K562 (cell line): ENCODE measurements around the gene OR2Y1.

Experiments used
- EHMT2 ChIP-seq: fragments of 450-650 bp; IDR thresholded peaks from 2 replicates; pipeline ENCODE4 v1.6.1; 2018; ENCODE audit warnings: antibody characterized with exemption
- GMEB1 ChIP-seq: fragments of 250-450 bp; sonication (Bioruptor Pico); IDR thresholded peaks from 2 replicates; pipeline ENCODE4 v1.4.0; 2020; ENCODE audit warnings: mild to moderate bottlenecking
- MTA2 ChIP-seq: fragments of 450-650 bp; IDR thresholded peaks from 2 replicates; pipeline ENCODE4 v1.6.1; 2016; ENCODE audit warnings: low read depth
- NCOA6 ChIP-seq: fragments of 450-650 bp; IDR thresholded peaks from 2 replicates; pipeline ENCODE4 v1.6.1; 2017; ENCODE audit warnings: mild to moderate bottlenecking
- PCBP1 ChIP-seq: fragments of 200-400 bp; formaldehyde crosslinking; IDR thresholded peaks from 2 replicates; pipeline ENCODE4 v1.6.1; 2018; ENCODE audit warnings: mild to moderate bottlenecking, low read depth, low read length; ENCODE audit not compliant: poor library complexity, severe bottlenecking
- SMAD3 ChIP-seq: fragments of 450-650 bp; formaldehyde crosslinking; conservative IDR thresholded peaks from 2 replicates; pipeline ENCODE4 v1.4.0; 2020; ENCODE audit warnings: mild to moderate bottlenecking
- TF ChIP-seq, protein P1 (sequence below): fragments of 250-450 bp; sonication (Bioruptor Pico); IDR thresholded peaks from 2 replicates; pipeline ENCODE4 v1.5.0; 2020; ENCODE audit warnings: mild to moderate bottlenecking

DNA sequence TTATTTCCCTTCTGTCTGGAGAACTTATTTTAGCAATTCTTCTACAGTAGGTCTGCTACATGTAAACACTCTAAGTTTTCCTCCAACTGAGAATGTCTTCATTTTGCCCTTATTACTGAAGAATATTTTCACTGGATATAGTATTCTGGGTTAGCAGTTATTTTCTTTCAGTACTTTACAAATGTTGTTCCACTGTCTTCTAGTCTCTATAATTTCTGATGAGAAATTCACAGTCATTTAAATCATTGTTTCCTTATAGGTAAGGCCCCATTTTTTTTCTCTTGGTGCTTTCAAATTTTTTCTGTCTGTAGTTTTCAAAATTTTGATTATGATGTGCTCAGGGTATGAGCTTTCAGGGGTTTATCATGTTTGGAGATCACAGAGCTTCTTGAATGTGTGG is 32.0 kb upstream of the OR2Y1 start:
- TF ChIP-seq NCOA6 (no peak), MTA2 (no peak), EHMT2 (no peak), SMAD3 (CRISPR knock-in tag) (no peak), PCBP1 (no peak), GMEB1 (CRISPR knock-in tag) (no peak)
- TF ChIP-seq, protein P1, sequence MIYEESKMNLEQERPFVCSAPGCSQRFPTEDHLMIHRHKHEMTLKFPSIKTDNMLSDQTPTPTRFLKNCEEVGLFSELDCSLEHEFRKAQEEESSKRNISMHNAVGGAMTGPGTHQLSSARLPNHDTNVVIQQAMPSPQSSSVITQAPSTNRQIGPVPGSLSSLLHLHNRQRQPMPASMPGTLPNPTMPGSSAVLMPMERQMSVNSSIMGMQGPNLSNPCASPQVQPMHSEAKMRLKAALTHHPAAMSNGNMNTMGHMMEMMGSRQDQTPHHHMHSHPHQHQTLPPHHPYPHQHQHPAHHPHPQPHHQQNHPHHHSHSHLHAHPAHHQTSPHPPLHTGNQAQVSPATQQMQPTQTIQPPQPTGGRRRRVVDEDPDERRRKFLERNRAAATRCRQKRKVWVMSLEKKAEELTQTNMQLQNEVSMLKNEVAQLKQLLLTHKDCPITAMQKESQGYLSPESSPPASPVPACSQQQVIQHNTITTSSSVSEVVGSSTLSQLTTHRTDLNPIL (CRISPR knock-in tag), result no peak
